ENCODE measurements around the gene BMPR1B. TPM values are rescaled to one million over a fixed set of nuclear protein-coding genes. Genes with fewer than 3 reads are reported as not detected.

Gene BMPR1B
- polyA plus RNA-seq, 1 experiment, result 0.07 TPM

DNA sequence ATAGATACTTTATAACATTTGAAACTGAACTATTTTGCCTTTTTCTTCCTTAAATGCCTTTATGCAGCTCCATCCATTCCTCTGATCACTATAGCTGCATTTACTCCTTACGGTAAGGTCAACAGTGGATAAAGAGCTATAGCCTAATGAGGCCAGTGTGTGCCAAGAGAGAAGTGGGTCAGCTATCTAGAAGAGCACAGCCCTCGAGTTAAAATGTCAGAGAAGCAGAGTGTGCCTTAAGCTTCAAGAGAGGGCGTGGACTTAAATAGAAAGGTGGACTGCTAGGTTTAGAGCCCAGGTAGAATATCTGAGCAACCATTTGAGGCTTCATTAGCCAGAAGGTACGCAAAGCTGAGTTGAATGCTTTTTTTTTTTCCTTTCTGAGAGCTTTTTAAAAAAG lies 347.4 kb downstream of the BMPR1B start:
- DNase-seq (ENCODE audit: low read depth), result no peak
- TF ChIP-seq, protein P1, sequence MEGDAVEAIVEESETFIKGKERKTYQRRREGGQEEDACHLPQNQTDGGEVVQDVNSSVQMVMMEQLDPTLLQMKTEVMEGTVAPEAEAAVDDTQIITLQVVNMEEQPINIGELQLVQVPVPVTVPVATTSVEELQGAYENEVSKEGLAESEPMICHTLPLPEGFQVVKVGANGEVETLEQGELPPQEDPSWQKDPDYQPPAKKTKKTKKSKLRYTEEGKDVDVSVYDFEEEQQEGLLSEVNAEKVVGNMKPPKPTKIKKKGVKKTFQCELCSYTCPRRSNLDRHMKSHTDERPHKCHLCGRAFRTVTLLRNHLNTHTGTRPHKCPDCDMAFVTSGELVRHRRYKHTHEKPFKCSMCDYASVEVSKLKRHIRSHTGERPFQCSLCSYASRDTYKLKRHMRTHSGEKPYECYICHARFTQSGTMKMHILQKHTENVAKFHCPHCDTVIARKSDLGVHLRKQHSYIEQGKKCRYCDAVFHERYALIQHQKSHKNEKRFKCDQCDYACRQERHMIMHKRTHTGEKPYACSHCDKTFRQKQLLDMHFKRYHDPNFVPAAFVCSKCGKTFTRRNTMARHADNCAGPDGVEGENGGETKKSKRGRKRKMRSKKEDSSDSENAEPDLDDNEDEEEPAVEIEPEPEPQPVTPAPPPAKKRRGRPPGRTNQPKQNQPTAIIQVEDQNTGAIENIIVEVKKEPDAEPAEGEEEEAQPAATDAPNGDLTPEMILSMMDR (IDR thresholded peaks at IDR 0.05; ENCODE audit: insufficient read depth, low read depth, low read length), result no peak
- H3K4me3 ChIP-seq (ENCODE audit: low read depth, low read length), result no peak overlapping the region
- CTCF ChIA-PET, result interaction anchor here (1.7 kb wide), 1 partner anchor 20 kb away, joined by 6 read pairs; no protein-coding TSS in a partner anchor
- no peaks in the 10 kb centered on the region for H3K27me3 ChIP-seq (ENCODE audit: control insufficient read depth, insufficient read depth, low read length)
- no peaks in the 10 kb centered on the region for H3K36me3 ChIP-seq (ENCODE audit: control insufficient read depth, insufficient read depth, low read length)
- POLR2A ChIA-PET, result no interaction called here

DNA sequence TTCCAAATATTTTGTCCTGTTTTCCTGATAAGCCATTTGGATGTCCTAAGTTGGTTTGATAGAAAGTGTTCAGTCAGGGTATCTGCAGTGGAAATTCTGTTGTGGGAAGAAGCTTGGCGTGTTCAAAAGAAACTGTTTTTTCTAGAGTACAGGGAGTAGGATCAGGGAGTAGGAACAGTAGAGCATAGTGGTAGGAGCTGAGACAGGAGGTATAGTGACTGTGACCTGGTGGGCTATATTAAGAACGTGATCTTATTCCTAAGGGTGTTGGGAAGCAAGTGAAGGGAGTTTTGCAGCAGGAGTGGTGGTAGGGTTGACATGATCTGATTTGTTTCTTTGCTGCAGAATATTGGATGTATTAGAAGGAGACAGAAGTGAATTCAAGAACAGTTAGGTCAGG lies 348.2 kb downstream of the BMPR1B start:
- DNase-seq (ENCODE audit: low read depth), result no peak
- POLR2A ChIA-PET, result interaction anchor here (0.6 kb wide), 1 partner anchor 898 kb away, joined by 4 read pairs; the partner anchor contains the start of gene SMARCAD1
- Histone ChIP-seq H3K4me3 (ENCODE audit: low read depth, low read length) (no peak overlapping the region), H3K27me3 (ENCODE audit: control insufficient read depth, insufficient read depth, low read length) (no peaks in the 10 kb centered on the region), H3K36me3 (ENCODE audit: control insufficient read depth, insufficient read depth, low read length) (no peaks in the 10 kb centered on the region)
- CTCF ChIA-PET, result no interaction called here
- TF ChIP-seq, protein P1 (IDR thresholded peaks at IDR 0.05; ENCODE audit: insufficient read depth, low read depth, low read length), result no peak

DNA sequence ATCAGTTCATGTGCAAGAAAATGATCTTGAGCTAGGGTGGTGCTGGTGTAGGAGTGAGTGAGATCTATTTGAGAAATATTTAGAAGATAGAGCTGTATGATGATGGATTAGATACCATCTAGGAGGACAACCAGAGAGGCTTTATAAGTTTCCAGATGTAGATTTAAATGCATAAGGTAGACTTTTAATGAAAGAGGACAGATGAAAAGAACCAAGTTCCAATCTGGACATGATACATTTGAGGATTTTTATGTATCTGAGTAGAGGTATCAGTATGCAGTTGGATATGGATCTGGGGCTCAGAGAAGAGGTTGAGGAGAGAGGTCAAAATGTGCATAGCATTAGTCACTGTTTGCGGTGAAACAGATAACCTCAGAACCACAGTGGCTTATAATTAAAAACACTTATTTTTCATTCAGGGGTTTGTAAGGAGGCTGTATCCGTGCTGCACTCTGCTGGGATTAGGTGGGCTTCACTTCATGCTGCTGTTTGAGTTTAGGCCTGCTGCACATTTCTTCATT lies 348.7 kb downstream of the BMPR1B start:
- no peak for DNase-seq (ENCODE audit: low read depth)
- TF ChIP-seq, protein P1 (IDR thresholded peaks at IDR 0.05; ENCODE audit: insufficient read depth, low read depth, low read length), result no peak
- CTCF ChIA-PET, result no interaction called here

DNA sequence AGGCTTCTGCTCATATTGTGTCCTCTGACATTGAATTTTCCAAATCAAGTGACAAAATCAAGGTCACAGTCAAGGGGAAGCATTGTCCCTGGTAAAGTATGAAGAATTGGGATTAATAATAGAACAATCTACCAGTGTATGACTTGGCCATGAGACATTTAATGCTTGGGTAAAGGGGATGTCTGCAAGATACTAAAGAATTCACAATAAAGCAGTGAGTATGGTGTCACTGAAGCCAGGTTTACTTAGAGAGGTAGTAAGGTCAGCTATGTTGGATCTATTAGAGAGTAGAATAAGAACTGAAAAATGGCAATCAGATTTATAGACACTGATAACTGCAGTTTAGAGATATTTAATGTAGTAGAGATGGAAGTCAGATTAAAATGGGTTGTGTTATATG lies 349.2 kb downstream of the BMPR1B start:
- POLR2A ChIA-PET, result no interaction called here
- TF ChIP-seq, protein P1 (IDR thresholded peaks at IDR 0.05; ENCODE audit: insufficient read depth, low read depth, low read length), result no peak
- H3K27me3 ChIP-seq (ENCODE audit: control insufficient read depth, insufficient read depth, low read length), result no peaks in the 10 kb centered on the region
- no peaks in the 10 kb centered on the region for H3K36me3 ChIP-seq (ENCODE audit: control insufficient read depth, insufficient read depth, low read length)
- CTCF ChIA-PET, result no interaction called here
- DNase-seq (ENCODE audit: low read depth), result no peak
- H3K4me3 ChIP-seq (ENCODE audit: low read depth, low read length), result no peak overlapping the region

More for the DNA sequence above, 348.7 kb downstream of the BMPR1B start:
- H3K4me3 ChIP-seq (ENCODE audit: low read depth, low read length), result no peak overlapping the region
- POLR2A ChIA-PET, result no interaction called here
- no peaks in the 10 kb centered on the region for H3K27me3 ChIP-seq (ENCODE audit: control insufficient read depth, insufficient read depth, low read length)
- no peaks in the 10 kb centered on the region for H3K36me3 ChIP-seq (ENCODE audit: control insufficient read depth, insufficient read depth, low read length)

DNA sequence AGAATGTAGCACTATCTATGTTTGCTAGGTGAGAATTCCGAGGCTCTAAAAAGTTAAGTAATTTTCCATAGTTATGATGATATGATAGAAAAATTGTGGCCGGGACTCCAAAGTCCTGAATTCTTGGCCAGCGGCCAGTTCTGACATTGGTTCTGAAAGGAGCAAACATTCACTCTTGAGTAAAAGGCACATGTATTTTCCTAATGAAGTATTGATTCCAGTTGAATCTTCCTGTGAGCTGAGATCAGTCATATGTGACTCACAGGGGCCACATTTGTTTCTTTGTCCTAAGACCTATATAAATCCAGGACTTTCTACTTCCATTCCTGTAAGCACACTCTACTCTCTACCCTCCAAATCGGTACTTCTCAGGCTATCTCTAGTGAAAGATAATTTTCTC lies 349.9 kb downstream of the BMPR1B start:
- CTCF ChIA-PET, result no interaction called here

More for the DNA sequence above, 349.9 kb downstream of the BMPR1B start:
- no peak for DNase-seq (ENCODE audit: low read depth)
- no peak overlapping the region for H3K4me3 ChIP-seq (ENCODE audit: low read depth, low read length)
- POLR2A ChIA-PET, result no interaction called here
- TF ChIP-seq, protein P1 (IDR thresholded peaks at IDR 0.05; ENCODE audit: insufficient read depth, low read depth, low read length), result no peak
- no peaks in the 10 kb centered on the region for H3K36me3 ChIP-seq (ENCODE audit: control insufficient read depth, insufficient read depth, low read length)
- H3K27me3 ChIP-seq (ENCODE audit: control insufficient read depth, insufficient read depth, low read length), result no peaks in the 10 kb centered on the region
